ENCODE data around the gene FIP1L1.

The FIP1L1 gene

GRCh38 chr4:53476232-53477037 is 99.0 kb downstream of the FIP1L1 start:
- DNase-seq (ENCODE audit: low read depth, low spot score), result no peak

GRCh38 chr4:53477038-53477565 is 99.7 kb downstream of the FIP1L1 start:
- DNase-seq (ENCODE audit: low read depth, low spot score), result peak; percentile 54

- no peak for DNase-seq (ENCODE audit: low read depth, low spot score)
Measured at GRCh38 chr4:53477636-53478035, 100.2 kb downstream of the FIP1L1 start.

GRCh38 chr4:53478671-53479456 is 101.4 kb downstream of the FIP1L1 start:
- no peak for DNase-seq (ENCODE audit: low read depth, low spot score)

- DNase-seq (ENCODE audit: low read depth, low spot score), result no peak
Measured at GRCh38 chr4:53479736-53480525, 102.5 kb downstream of the FIP1L1 start.

GRCh38 chr4:53480909-53481308 is 103.5 kb downstream of the FIP1L1 start:
- DNase-seq (ENCODE audit: low read depth, low spot score), result no peak

- no peak for DNase-seq (ENCODE audit: low read depth, low spot score)
Measured at GRCh38 chr4:53481586-53481985, 104.1 kb downstream of the FIP1L1 start.

- no peak for DNase-seq (ENCODE audit: low read depth, low spot score)
Measured at GRCh38 chr4:53483250-53483649, 105.8 kb downstream of the FIP1L1 start.

- DNase-seq (ENCODE audit: low read depth, low spot score), result no peak
Measured at GRCh38 chr4:53484911-53485657, 107.6 kb downstream of the FIP1L1 start.

- DNase-seq (ENCODE audit: low read depth, low spot score), result no peak
Measured at GRCh38 chr4:53485658-53486040, 108.2 kb downstream of the FIP1L1 start.

GRCh38 chr4:53487766-53488165 is 110.3 kb downstream of the FIP1L1 start:
- DNase-seq (ENCODE audit: low read depth, low spot score), result no peak

GRCh38 chr4:53489279-53489889 is 111.9 kb downstream of the FIP1L1 start:
- no peak for DNase-seq (ENCODE audit: low read depth, low spot score)

GRCh38 chr4:53490161-53490956 is 112.9 kb downstream of the FIP1L1 start:
- no peak for DNase-seq (ENCODE audit: low read depth, low spot score)

GRCh38 chr4:53490965-53491622 is 113.7 kb downstream of the FIP1L1 start:
- DNase-seq (ENCODE audit: low read depth, low spot score), result no peak

GRCh38 chr4:53494851-53495250 is 117.4 kb downstream of the FIP1L1 start:
- no peak for DNase-seq (ENCODE audit: low read depth, low spot score)

- no peak for DNase-seq (ENCODE audit: low read depth, low spot score)
Measured at GRCh38 chr4:53497487-53498244, 120.2 kb downstream of the FIP1L1 start.

GRCh38 chr4:53498706-53499105 is 121.3 kb downstream of the FIP1L1 start:
- no peak for DNase-seq (ENCODE audit: low read depth, low spot score)

GRCh38 chr4:53499791-53500190 is 122.3 kb downstream of the FIP1L1 start:
- no peak for DNase-seq (ENCODE audit: low read depth, low spot score)

- DNase-seq (ENCODE audit: low read depth, low spot score), result no peak
Measured at GRCh38 chr4:53500546-53500945, 123.1 kb downstream of the FIP1L1 start.
